ENCODE data around the gene COBLL1. TPM values are rescaled to one million over a fixed set of nuclear protein-coding genes. Genes with fewer than 3 reads are reported as not detected.

Gene COBLL1
- total and polyA plus RNA-seq, 8 donors = 11.8 to 129 (median 58.3) TPM

GRCh38 chr2:164803776-164804466 is 37.7 kb downstream of the COBLL1 start:
- Histone ChIP-seq H3K36me3 (no peaks in the 10 kb centered on the region), H3K4me3 (no peak overlapping the region), H3K27ac (peak overlapping the region in 1 of 5 donors; percentile 71), H3K9me3 (no peaks in the 10 kb centered on the region), H3K27me3 (no peaks in the 10 kb centered on the region), H3K4me1 (peaks cover 0 to 39% (median 19%) of the 10 kb centered on the region in 4 donors)
- 71 to 80% (median 75%) methylated on average over 4 of the region's 4 CpGs for WGBS, 5 donors
- intact Hi-C loops (cut with DNase I; ENCODE audit: low total_unique reads) = no loop called here
- peak in 1 of 2 donors; percentile 26 for DNase-seq
- TF ChIP-seq CTCF (IDR thresholded peaks at IDR 0.05) = no peak
- no peak for TF ChIP-seq EP300 (IDR thresholded peaks at IDR 0.05)
- no peak for TF ChIP-seq POLR2AphosphoS5 (IDR thresholded peaks at IDR 0.05)
- no peak for TF ChIP-seq POLR2A (IDR thresholded peaks at IDR 0.05)

GRCh38 chr2:164802095-164802707 is 39.4 kb downstream of the COBLL1 start:
- 11 to 44% (median 34%) methylated on average over 1 of the region's 1 CpG for WGBS, 5 donors
- no peaks in the 10 kb centered on the region for H3K27me3 ChIP-seq
- H3K9me3 ChIP-seq = no peaks in the 10 kb centered on the region
- peak overlapping the region in 3 of 5 donors; percentile 20 to 40 (median 21) for H3K27ac ChIP-seq
- H3K4me3 ChIP-seq = no peak overlapping the region
- H3K36me3 ChIP-seq = no peaks in the 10 kb centered on the region
- TF ChIP-seq POLR2AphosphoS5 (IDR thresholded peaks at IDR 0.05) = no peak
- TF ChIP-seq CTCF (IDR thresholded peaks at IDR 0.05) = no peak
- no peak for TF ChIP-seq EP300 (IDR thresholded peaks at IDR 0.05)
- TF ChIP-seq POLR2A (IDR thresholded peaks at IDR 0.05) = no peak
- peaks cover 0 to 38% (median 19%) of the 10 kb centered on the region in 4 donors for H3K4me1 ChIP-seq
- intact Hi-C loops (cut with DNase I; ENCODE audit: low total_unique reads) = no loop called here
- peak in 1 of 2 donors; percentile 32 for DNase-seq

- H3K4me1 ChIP-seq = peaks cover 0 to 39% (median 19%) of the 10 kb centered on the region in 4 donors
- H3K9me3 ChIP-seq = no peaks in the 10 kb centered on the region
- no peak overlapping the region for H3K4me3 ChIP-seq
- DNase-seq = no peak
- no peaks in the 10 kb centered on the region for H3K27me3 ChIP-seq
- intact Hi-C loops (cut with DNase I; ENCODE audit: low total_unique reads) = no loop called here
- TF ChIP-seq EP300 (IDR thresholded peaks at IDR 0.05) (no peak), CTCF (IDR thresholded peaks at IDR 0.05) (no peak), POLR2A (IDR thresholded peaks at IDR 0.05) (no peak), POLR2AphosphoS5 (IDR thresholded peaks at IDR 0.05) (no peak)
- H3K27ac ChIP-seq = no peak overlapping the region
- no peaks in the 10 kb centered on the region for H3K36me3 ChIP-seq
- WGBS, 5 donors = 90 to 96% (median 94%) methylated on average over 3 of the region's 3 CpGs
Measured at GRCh38 chr2:164800572-164800971, 41.1 kb downstream of the COBLL1 start.

GRCh38 chr2:164797627-164798026 is 44.0 kb downstream of the COBLL1 start:
- Histone ChIP-seq H3K4me3 (no peak overlapping the region), H3K27ac (no peak overlapping the region), H3K9me3 (no peaks in the 10 kb centered on the region), H3K4me1 (peaks cover 7 to 49% (median 24%) of the 10 kb centered on the region in 4 donors), H3K36me3 (no peaks in the 10 kb centered on the region), H3K27me3 (no peaks in the 10 kb centered on the region)
- DNase-seq = no peak
- WGBS, 5 donors = 41 to 67% (median 51%) methylated on average over 1 of the region's 1 CpG
- intact Hi-C loops (cut with DNase I; ENCODE audit: low total_unique reads) = no loop called here
- TF ChIP-seq POLR2A (IDR thresholded peaks at IDR 0.05) (no peak), POLR2AphosphoS5 (IDR thresholded peaks at IDR 0.05) (no peak), CTCF (IDR thresholded peaks at IDR 0.05) (no peak), EP300 (IDR thresholded peaks at IDR 0.05) (no peak)
